Loucy (cell line): ENCODE measurements around the gene DRC7.
"Not testable (repeated sequence)": the region's sequence is repeated elsewhere in the genome, so short reads cannot be mapped to it uniquely, and the experiment has no call there.

ENCODE experiments used
- H2AFZ ChIP-seq: fragments of 200-600 bp; sonication (generic); 2 replicates; pipeline ENCODE4 v1.6.0; 2016; ENCODE audit warnings: antibody characterized with exemption, mild to moderate bottlenecking, low read length, moderate library complexity
- H3F3A ChIP-seq: fragments of 200-600 bp; 2 replicates; pipeline ENCODE4 v1.6.0; 2016; ENCODE audit warnings: antibody characterized with exemption, low read depth, mild to moderate bottlenecking
- H3K27me3 ChIP-seq: fragments of 200-600 bp; sonication (generic); 2 replicates; pipeline ENCODE4 v1.6.1; 2014; ENCODE audit warnings: low read length, mild to moderate bottlenecking; ENCODE audit not compliant: insufficient read depth, poor library complexity, severe bottlenecking
- H3K36me3 ChIP-seq: fragments of 200-600 bp; sonication (generic); 2 replicates; pipeline ENCODE4 v1.6.1; 2016; ENCODE audit warnings: low read length; ENCODE audit not compliant: insufficient read depth
- H3K4me1 ChIP-seq: fragments of 200-600 bp; sonication (generic); 2 replicates; pipeline ENCODE4 v1.5.1; 2014; ENCODE audit warnings: low read length, mild to moderate bottlenecking; ENCODE audit not compliant: insufficient read depth, poor library complexity, severe bottlenecking
- H3K4me2 ChIP-seq: fragments of 200-600 bp; sonication (generic); 2 replicates; pipeline ENCODE4 v1.6.0; 2014; ENCODE audit warnings: antibody characterized with exemption, low read length, low read depth, mild to moderate bottlenecking; ENCODE audit not compliant: poor library complexity, severe bottlenecking
- H3K4me3 ChIP-seq: fragments of 200-600 bp; sonication (generic); 2 replicates; pipeline ENCODE4 v1.5.1; 2014; ENCODE audit warnings: low read length, mild to moderate bottlenecking, mixed read lengths; ENCODE audit not compliant: poor library complexity, severe bottlenecking
- H3K79me2 ChIP-seq: fragments of 200-600 bp; sonication (generic); 2 replicates; pipeline ENCODE4 v1.6.1; 2014; ENCODE audit warnings: low read length; ENCODE audit not compliant: insufficient read depth
- H3K9ac ChIP-seq: fragments of 200-600 bp; sonication (generic); 2 replicates; pipeline ENCODE4 v1.6.0; 2014; ENCODE audit warnings: mild to moderate bottlenecking, low read depth, low read length, moderate library complexity; ENCODE audit not compliant: poor library complexity, severe bottlenecking
- H3K9me2 ChIP-seq: fragments of 200-600 bp; sonication (generic); replicated peaks from 2 replicates; pipeline ENCODE4 v1.6.1; 2016; ENCODE audit warnings: low read depth, low read length, mixed read lengths
- H3K9me3 ChIP-seq: fragments of 200-600 bp; sonication (generic); 2 replicates; pipeline ENCODE4 v1.6.1; 2014; ENCODE audit warnings: mild to moderate bottlenecking, antibody characterized with exemption, low read length, low read depth; ENCODE audit not compliant: insufficient read depth
- H4K20me1 ChIP-seq: fragments of 200-600 bp; sonication (generic); 2 replicates; pipeline ENCODE4 v1.6.0; 2014; ENCODE audit warnings: antibody characterized with exemption, low read length, mild to moderate bottlenecking; ENCODE audit not compliant: insufficient read depth, poor library complexity, severe bottlenecking
- EZH2phosphoT487 ChIP-seq: fragments of 200-600 bp; IDR thresholded peaks from 2 replicates; pipeline ENCODE4 v1.6.1; 2018; ENCODE audit warnings: antibody characterized with exemption, mild to moderate bottlenecking, moderate library complexity, borderline replicate concordance
- TF ChIP-seq, protein P1 (sequence below): fragments of 200-600 bp; sonication (generic); conservative IDR thresholded peaks from 2 replicates; pipeline ENCODE4 v1.5.1; 2014; ENCODE audit warnings: mild to moderate bottlenecking, antibody characterized with exemption, low read length

DRC7 gene

DNA sequence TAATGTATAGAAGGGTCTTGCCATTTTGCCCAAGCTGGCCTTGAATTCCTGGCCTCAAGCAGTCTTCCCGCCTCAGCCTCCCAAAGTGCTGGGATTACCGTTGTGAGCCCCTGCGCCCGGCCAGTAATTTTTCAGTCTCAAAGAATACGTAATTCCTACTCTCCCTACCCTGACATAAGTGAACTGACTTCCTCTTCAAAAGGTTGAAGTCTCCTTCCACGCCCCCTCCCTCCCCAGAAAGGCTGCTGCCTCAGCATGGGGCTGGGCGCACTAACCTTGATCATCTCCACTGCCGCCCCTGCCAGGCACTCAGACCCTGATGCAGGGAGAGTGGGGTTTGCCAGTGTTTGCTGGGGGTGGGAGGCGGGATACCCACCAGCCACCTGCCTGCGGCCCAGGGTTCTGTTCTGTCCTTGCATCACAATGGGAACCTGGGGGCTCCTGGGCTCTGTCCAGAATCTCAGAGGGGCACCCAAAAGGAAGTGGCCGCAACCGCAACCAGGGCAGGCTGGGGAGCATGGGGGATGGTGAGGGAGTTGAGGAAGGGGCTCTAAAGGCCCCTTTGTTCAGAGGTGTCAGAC lies 80.2 kb downstream of the DRC7 start:
- H3K79me2 ChIP-seq = no peaks in the 10 kb centered on the region
- no peak overlapping the region for H3K9ac ChIP-seq
- no peak overlapping the region for H3K4me2 ChIP-seq
- no peaks in the 10 kb centered on the region for H4K20me1 ChIP-seq
- no peak overlapping the region for H2AFZ ChIP-seq
- H3K27me3 ChIP-seq = no peaks in the 10 kb centered on the region
- TF ChIP-seq EZH2phosphoT487 = no peak
- TF ChIP-seq, protein P1, sequence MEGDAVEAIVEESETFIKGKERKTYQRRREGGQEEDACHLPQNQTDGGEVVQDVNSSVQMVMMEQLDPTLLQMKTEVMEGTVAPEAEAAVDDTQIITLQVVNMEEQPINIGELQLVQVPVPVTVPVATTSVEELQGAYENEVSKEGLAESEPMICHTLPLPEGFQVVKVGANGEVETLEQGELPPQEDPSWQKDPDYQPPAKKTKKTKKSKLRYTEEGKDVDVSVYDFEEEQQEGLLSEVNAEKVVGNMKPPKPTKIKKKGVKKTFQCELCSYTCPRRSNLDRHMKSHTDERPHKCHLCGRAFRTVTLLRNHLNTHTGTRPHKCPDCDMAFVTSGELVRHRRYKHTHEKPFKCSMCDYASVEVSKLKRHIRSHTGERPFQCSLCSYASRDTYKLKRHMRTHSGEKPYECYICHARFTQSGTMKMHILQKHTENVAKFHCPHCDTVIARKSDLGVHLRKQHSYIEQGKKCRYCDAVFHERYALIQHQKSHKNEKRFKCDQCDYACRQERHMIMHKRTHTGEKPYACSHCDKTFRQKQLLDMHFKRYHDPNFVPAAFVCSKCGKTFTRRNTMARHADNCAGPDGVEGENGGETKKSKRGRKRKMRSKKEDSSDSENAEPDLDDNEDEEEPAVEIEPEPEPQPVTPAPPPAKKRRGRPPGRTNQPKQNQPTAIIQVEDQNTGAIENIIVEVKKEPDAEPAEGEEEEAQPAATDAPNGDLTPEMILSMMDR = no peak
- no peaks in the 10 kb centered on the region for H3K9me3 ChIP-seq
- no peak overlapping the region for H3K4me3 ChIP-seq
- H3K9me2 ChIP-seq = no peaks in the 10 kb centered on the region
- H3K36me3 ChIP-seq = no peaks in the 10 kb centered on the region
- H3K4me1 ChIP-seq = no peaks in the 10 kb centered on the region
- no peaks in the 10 kb centered on the region for H3F3A ChIP-seq

DNA sequence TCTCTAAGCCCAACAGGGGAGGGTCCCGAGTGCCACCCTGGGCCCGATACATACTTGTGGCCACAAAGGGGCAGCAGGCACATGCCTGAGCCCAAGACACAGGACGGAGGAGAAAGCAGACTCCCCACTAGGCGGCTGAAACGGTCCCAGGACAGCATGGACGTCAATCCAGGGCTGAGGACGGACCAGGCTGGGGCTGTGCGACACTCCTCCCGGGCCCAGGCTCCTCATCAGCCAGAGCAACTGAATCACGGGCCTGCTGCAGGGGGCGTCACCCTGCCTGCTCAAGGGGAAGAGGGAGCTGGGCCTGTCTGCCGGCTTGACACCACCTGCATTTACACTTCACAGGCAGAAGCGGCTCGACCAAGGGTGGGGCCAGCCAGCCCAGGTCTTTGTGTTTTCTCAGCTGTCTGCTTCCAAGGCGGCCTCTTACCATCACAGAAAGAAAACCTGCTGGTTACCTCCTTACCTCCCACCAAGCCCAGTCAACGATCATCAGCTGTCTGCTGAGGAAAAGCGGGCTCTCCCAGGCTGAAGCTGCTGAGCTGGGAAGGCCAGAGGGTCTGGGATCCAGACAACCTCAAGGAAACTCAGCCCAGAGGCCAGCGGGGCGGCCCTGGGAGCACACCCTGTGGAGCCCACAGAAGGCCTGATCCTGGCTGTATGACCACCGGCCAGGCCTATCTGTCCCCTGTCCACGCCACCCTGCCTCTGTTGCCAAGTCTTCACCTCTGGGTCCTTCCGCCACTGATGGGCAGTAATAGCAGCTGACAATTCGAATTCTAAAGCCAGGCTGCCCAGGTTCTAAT lies 81.3 kb downstream of the DRC7 start:
- Histone ChIP-seq H3K4me3 (no peak overlapping the region), H3K36me3 (no peaks in the 10 kb centered on the region), H3K9ac (no peak overlapping the region), H2AFZ (no peak overlapping the region), H4K20me1 (no peaks in the 10 kb centered on the region), H3K9me2 (no peaks in the 10 kb centered on the region), H3K4me1 (no peaks in the 10 kb centered on the region), H3F3A (no peaks in the 10 kb centered on the region), H3K79me2 (no peaks in the 10 kb centered on the region), H3K27me3 (no peaks in the 10 kb centered on the region), H3K9me3 (no peaks in the 10 kb centered on the region), H3K4me2 (no peak overlapping the region)
- no peak for TF ChIP-seq EZH2phosphoT487
- TF ChIP-seq, protein P1 = peak; percentile 47

DNA sequence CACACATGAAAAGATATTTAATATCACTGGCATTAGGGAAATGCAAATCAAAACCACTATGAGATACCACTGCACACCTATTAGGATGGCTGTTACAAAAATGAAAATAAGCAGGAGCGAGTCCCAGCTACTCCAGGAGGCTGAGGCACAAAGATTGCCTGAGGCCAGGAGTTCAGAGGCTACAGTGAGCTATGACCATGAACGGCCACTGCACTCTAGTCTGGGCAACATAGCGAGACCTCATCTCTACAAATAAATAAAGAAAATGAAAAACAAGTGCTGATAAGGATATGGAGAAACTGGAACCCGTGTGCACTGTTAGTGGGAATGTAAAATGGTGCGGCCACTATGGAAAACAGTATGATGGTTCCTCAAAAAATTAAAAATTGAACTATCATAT lies 84.1 kb downstream of the DRC7 start:
- no peak overlapping the region for H3K4me2 ChIP-seq
- H3K9me3 ChIP-seq = no peaks in the 10 kb centered on the region
- H3K9ac ChIP-seq = no peak overlapping the region
- no peaks in the 10 kb centered on the region for H3F3A ChIP-seq
- H3K4me3 ChIP-seq = no peak overlapping the region
- H3K27me3 ChIP-seq = no peaks in the 10 kb centered on the region
- no peaks in the 10 kb centered on the region for H4K20me1 ChIP-seq
- TF ChIP-seq, protein P1 = no peak
- no peak for TF ChIP-seq EZH2phosphoT487
- no peaks in the 10 kb centered on the region for H3K36me3 ChIP-seq
- H3K9me2 ChIP-seq = no peaks in the 10 kb centered on the region
- no peaks in the 10 kb centered on the region for H3K4me1 ChIP-seq
- H2AFZ ChIP-seq = no peak overlapping the region
- H3K79me2 ChIP-seq = no peaks in the 10 kb centered on the region

DNA sequence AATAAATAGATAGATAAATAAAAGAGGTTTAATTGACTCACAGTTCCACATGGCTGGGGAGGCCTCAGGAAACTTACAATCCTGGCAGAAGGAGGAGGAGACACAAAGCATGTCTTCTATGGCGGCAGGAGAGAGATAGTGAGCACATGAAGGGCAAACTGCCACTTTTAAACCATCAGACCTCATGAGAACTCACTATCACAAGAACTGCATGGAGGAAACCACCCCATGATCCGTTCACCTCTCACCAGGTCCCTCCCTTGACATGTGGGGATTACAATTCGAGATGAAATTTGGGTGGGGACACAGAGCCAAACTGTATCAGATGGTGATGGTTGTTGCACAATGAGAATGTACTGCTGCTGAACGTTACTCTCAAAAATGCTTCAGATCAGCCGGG lies 85.2 kb downstream of the DRC7 start:
- H3K9me2 ChIP-seq, H3K4me1 ChIP-seq, H2AFZ ChIP-seq, H3K9ac ChIP-seq, H3K4me2 ChIP-seq, H3K27me3 ChIP-seq, H3F3A ChIP-seq, H3K4me3 ChIP-seq, H3K79me2 ChIP-seq, H4K20me1 ChIP-seq, H3K9me3 ChIP-seq, H3K36me3 ChIP-seq: not testable (repeated sequence)
